Left colon (tissue), 2 donors: ENCODE measurements around the gene HBM. TPM values are rescaled to one million over a fixed set of nuclear protein-coding genes. Genes with fewer than 3 reads are reported as not detected.

ENCODE experiments used
- ATAC-seq: fragments of 200-7000 bp; cut with Tn5 transposase; one replicate; pipeline ENCODE4 v1.9.1; 2020; ENCODE audit warnings: mild to moderate bottlenecking, moderate library complexity
- DNase-seq, 2 donors: peaks; one replicate each; pipeline ENCODE4 v3.0.0-alpha.2; 2020
- intact Hi-C, 2 donors: fragments of 100-400 bp; cut with DNase I in 1 of 2; cut with micrococcal nuclease in 1 of 2; formaldehyde crosslinking; loops; one replicate each; pipeline versions ENCODE4 v1.11.2 to v1.14.0; 2022; cut with DNase I, micrococcal nuclease
- total RNA-seq, 2 donors: library from RNA; stranded (reverse); fragmentation: NEBNext Ultra II Directional; extraction: Animal tissue kit (Norgen Biotek cat#: 25700); gene quantifications; one replicate each; pipeline ENCODE4 v1.2.1, GENCODE V29; 2021
- donor health status: DM: no; HTN: no; CAD: no.
- donor health status: DM: yes; HTN: yes; CAD: no.

HBM gene
- total RNA-seq, 2 donors from 2014 or later = not detected

DNA sequence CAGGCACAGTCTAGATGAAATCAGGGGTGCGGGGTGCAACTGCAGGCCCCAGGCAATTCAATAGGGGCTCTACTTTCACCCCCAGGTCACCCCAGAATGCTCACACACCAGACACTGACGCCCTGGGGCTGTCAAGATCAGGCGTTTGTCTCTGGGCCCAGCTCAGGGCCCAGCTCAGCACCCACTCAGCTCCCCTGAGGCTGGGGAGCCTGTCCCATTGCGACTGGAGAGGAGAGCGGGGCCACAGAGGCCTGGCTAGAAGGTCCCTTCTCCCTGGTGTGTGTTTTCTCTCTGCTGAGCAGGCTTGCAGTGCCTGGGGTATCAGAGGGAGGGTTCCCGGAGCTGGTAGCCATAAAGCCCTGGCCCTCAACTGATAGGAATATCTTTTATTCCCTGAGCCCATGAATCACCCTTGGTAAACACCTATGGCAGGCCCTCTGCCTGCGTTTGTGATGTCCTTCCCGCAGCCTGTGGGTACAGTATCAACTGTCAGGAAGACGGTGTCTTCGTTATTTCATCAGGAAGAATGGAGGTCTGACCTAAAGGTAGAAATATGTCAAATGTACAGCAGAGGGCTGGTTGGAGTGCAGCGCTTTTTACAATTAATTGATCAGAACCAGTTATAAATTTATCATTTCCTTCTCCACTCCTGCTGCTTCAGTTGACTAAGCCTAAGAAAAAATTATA, 12.3 kb downstream of the HBM start:
- intact Hi-C loops = no loop called here
- DNase-seq (no peak), ATAC-seq (no peak)

DNA sequence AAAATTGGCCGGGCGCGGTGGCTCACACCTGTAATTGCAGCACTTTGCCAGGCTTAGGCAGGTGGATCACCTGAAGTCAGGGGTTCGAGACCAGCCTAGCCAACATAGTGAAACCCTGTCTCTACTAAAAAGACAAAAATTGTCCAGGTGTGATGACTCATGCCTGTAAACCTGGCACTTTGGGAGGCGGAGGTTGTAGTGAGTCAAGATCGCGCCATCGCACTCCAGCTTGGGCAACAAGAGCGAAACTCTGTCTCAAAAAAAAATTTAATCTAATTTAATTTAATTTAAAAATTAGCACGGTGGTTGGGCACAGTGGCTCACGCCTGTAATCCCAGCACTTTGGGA, 12.9 kb downstream of the HBM start:
- ATAC-seq (no peak), DNase-seq (no peak)
- intact Hi-C loops = no loop called here

DNA sequence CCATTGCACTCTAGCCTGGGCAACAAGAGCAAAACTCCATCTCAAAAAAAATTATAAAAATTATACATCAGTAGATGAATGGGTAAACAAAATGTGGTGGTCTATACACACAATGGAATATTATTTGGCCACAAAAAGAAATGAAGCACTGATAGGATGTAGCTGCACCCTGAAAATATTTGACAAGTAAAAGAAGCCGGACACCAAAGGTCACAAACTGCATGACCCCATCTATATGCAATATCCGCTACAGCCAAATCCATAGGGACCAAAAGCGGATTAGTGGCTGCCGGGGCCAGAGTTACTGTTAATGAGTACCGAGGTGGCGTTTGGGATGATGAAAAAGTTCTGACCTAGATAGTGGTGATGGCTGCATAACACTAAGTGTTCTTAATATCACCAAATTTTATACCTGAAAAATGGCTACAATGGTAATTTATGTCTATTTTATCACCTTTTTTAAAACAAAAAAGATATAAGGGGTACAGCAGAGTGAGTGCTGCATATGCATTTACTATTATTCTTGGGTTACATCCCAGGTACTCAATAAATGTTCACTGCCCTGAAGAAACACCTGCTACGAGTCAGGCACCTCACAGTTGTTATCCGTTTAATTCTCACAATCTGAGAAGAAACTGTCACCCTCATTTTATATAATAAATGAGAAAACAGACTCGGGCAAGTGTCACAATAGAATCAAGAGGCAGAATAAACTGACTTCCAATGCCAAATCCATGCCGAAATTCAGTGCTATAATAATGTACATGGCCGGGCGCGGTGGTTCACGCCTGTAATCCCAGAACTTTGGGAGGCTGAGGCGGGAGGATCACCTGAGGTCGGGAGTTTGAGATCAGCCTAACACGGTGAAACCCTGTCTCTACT, 13.7 kb downstream of the HBM start:
- ATAC-seq (no peak), DNase-seq (no peak)
- intact Hi-C loops = loop anchor here in 1 of 2 donors (5.0 kb wide), 1 partner anchor 72 kb away; no protein-coding TSS in a partner anchor

DNA sequence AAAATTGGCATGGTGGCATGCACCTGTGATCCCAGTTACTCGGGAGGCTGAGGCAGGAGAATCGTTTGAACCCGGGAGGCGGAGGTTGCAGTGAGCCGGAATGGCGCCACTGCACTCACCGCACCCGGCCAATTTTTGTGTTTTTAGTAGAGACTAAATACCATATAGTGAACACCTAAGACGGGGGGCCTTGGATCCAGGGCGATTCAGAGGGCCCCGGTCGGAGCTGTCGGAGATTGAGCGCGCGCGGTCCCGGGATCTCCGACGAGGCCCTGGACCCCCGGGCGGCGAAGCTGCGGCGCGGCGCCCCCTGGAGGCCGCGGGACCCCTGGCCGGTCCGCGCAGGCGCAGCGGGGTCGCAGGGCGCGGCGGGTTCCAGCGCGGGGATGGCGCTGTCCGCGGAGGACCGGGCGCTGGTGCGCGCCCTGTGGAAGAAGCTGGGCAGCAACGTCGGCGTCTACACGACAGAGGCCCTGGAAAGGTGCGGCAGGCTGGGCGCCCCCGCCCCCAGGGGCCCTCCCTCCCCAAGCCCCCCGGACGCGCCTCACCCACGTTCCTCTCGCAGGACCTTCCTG, 14.4 kb downstream of the HBM start, which contains the start of gene HBQ1:
HBQ1 (plus strand) TSS at position 359 of the 575 bp plus-strand sequence; CDS start at position 387, 28 bp downstream.
- peak; percentile 23 for ATAC-seq
- DNase-seq = no peak
- intact Hi-C loops = loop anchor here in 1 of 2 donors (5.0 kb wide), 1 partner anchor 73 kb away; no protein-coding TSS in a partner anchor

DNA sequence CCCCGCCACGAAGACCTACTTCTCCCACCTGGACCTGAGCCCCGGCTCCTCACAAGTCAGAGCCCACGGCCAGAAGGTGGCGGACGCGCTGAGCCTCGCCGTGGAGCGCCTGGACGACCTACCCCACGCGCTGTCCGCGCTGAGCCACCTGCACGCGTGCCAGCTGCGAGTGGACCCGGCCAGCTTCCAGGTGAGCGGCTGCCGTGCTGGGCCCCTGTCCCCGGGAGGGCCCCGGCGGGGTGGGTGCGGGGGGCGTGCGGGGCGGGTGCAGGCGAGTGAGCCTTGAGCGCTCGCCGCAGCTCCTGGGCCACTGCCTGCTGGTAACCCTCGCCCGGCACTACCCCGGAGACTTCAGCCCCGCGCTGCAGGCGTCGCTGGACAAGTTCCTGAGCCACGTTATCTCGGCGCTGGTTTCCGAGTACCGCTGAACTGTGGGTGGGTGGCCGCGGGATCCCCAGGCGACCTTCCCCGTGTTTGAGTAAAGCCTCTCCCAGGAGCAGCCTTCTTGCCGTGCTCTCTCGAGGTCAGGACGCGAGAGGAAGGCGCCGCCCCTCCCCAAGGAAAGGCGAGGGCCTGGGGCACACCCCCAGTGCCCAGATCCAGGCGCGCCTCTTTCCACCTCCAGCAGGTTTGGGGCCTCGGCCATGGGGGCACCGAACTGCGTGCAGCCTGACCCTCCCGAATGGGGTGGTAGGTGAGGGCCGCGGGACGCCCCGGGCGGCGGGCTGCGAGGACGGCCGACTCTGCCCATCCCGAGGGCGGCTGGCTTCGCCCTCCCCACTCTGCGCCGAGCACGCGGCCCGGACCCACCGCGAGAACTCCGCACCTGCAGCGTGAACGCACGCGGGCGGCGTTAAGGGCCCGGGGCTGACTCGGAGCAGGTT, 15.1 kb downstream of the HBM start:
- ATAC-seq = peak; percentile 80
- DNase-seq = peak in 1 of 2 donors; percentile 82
- intact Hi-C loops = loop anchor here in 1 of 2 donors (5.0 kb wide), 1 partner anchor 74 kb away; no protein-coding TSS in a partner anchor

DNA sequence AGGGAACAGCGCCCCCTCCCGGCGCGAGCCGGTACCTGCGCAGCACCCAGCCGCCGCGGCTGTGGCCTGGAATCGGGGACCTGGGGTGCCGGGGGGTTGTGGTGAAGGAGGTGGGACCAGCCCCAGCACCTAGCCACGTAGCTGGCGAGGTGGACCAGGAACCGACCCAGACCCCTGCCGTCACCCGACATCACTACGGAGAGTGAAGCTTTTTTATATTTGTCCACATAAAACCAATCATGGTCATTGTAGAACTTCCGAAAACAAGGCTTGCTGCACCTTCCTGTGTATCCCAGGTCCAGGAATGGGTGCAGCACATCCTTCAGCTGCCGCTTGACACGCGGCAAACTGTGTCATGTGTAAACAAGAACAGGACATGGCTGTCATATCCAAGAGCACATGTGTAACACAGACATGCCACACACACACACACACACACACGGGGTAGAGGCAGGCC, 15.8 kb downstream of the HBM start:
- ATAC-seq = peak; percentile 5
- intact Hi-C loops = loop anchor here in 1 of 2 donors (5.0 kb wide), 1 partner anchor 74 kb away; no protein-coding TSS in a partner anchor
- peak in 1 of 2 donors; percentile 48 for DNase-seq

DNA sequence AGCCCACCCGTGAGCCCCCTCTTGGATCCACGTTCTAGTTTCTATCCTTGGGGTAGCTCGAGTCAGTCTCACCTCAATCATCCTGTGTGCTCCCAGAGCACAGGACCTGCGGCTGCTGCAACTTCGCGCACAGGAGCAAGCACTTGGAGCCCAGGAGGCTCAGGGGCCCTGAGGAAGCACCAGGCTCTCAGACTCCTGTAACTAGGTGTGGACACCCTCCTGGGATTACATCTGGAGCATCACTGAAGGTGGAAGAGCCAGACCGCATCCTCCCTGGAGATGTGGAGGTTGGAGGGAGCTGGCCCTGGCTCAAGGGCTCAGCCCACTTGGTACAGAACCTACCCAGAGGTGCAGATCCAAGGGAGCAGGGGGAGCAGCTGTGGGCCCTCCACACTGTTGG, 17.2 kb downstream of the HBM start:
- DNase-seq (no peak), ATAC-seq (no peak)
- intact Hi-C loops = loop anchor here in 1 of 2 donors (5.0 kb wide), 1 partner anchor 76 kb away; no protein-coding TSS in a partner anchor

DNA sequence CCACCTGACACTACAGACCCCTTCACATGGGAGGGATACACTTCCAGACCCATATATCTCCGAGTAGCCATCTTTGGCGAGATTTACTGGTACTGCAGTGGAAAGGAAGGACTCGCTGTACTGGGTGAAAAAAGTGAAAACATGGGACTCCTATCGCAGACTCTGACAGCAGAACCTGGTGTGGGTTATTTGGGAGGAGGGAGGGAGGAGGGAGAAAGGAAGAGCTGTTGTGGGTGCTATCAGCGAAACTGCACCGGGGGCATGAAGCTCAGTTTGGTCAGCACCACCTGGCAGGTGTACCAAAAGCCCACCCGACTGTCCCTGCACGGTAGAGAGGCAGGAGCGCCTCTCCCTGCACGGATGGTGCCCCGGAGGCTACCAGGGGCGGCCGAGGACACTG, 19.4 kb downstream of the HBM start:
- intact Hi-C loops = no loop called here
- ATAC-seq (no peak), DNase-seq (no peak)

DNA sequence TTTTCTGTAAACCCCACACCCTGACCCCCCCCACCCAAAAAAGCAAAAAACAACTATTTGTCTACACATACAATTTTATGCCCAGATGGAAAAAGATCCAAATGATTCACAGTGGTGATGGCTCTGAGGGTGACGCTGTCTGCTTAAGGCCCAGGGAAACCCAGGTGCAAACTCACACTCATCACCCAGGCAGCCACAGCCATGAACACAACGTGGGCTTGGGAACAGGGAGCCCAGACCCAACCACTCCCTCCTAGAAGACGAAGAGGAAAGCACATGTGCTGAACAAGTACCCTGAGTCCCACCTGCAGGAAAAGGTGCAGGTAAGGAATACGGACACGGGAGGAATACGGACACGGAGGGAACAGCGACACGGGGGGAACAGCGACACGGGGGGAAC, 19.9 kb downstream of the HBM start:
- intact Hi-C loops = no loop called here

DNA sequence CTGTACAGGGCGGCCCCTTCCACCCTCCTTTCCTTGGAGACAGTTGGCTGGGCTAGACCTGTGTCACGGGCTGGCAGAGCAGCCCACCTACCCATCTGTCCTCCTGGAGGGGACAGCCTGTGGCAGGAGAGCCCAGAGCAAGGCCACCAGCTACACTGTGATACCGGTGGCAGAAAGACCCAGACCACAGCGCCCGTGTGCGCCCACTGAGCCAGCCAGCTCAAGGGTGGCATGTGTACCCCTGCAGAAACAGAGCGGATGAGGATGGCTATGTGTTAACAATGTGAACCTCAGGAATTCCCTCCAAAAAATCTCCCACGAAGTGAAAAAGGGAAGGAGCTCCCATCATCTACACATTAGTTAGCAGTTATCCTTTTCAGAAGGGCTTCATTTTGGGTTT, 21.6 kb downstream of the HBM start:
- ATAC-seq (no peak), DNase-seq (no peak)
- intact Hi-C loops = no loop called here

More for the DNA sequence above, 19.9 kb downstream of the HBM start:
- DNase-seq = no peak
- no peak for ATAC-seq

DNA sequence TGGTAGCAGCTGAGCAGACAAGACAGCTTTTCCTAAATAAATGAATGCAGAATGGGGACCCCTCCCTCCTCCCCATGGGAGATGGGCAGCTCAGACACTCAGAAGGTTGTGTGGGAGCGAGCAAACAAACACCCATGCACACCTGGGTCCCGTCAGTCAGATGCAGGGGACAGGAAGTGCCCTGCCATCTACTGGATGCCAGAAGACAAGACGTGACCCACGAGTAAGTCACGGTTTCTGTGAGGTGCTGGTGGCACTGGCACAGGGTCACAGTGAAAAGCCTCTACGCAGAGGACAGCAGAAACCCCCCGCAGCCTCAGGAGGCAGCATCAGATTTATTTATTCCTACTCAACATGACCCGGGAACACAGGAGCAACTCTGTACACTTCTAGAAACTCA, 22.9 kb downstream of the HBM start:
- DNase-seq (no peak), ATAC-seq (peak; percentile 43)
- intact Hi-C loops = no loop called here

DNA sequence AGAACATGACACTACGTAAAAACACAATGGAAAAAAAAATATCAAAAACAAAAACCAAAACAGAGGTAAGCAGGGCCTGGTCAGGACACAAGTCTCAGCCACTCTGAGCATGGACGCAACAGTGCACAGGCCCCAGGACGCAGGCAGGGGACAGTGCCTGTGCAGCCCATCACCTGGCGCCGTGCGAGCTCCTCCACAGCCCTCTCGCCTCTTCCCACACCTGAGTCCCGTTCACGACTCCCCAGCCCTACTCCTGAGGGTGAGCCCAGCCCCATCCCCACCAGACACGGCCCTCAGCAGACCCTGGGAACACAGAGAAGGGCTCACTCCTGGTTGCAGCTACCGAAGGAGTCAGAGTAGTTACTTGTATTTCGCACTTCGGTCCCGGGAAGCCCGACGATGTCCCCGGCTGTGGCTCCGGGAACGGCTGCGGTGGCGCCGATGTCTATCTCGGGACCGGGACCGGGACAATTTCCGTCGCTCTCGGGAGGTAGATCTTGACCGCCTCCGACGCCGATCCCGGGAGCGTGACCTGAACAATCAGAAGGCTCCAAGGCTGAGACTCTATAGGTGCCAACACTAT, 23.9 kb downstream of the HBM start:
- ATAC-seq = no peak
- intact Hi-C loops = no loop called here

DNA sequence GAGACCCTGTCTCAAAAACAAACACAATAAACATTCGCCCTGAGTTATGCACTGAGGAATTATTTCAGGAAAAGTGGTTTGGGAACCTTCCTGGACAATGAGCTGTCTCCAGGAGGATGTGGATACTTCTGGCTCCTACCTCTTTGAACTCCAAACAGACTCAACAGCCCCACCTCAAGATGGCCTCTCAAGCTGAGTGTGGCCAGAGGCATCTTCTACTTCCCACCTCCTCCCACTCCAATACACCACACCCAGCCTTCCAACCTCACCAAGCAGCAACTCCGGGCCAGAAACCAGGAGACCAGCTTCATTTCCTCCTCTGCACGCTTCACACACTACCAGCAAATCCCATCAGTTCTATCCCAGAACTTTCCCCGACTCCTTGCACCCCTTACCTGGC, 26.1 kb downstream of the HBM start:
- ATAC-seq (peak; percentile 21), DNase-seq (no peak)
- intact Hi-C loops = no loop called here

More for the DNA sequence above, 23.9 kb downstream of the HBM start:
- no peak for DNase-seq

DNA sequence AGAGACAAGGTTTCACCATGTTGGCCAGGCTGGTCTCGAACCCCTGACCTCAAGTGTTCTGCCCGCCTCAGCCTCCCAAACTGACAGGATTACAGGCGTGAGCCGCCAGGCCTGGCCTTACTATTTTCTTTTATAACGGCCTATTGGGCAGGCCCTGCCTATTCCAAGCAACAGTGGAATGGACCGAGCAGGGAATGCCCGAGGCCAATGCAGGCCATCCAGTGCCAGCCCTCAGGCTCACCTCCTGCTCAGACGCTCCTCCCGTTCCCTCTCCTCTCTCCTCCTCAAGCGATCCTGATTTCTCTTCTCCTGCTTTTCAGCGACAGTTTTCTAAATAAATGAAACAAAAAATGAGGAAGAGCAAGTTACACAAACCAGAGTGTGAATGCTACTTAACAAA, 26.9 kb downstream of the HBM start:
- DNase-seq = no peak
- ATAC-seq = no peak
- intact Hi-C loops = no loop called here

DNA sequence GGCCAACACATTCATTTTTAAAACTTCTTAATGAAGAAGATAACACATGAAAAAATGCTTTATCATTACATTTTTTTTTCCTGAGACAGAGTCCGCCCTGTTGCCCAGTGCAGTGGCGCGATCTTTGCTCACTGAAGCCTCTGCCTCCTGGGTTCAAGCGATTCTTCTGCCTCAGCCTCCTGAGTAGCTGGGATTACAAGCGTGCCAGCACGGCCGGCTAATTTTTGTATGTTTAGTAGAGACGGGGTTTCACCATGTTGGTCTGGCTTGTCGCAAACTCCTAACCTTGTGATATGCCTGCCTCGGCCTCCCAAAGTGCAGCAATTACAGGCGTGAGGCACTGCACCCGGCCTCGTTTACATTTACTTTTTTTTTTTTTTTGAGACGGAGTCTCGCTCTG, 27.7 kb downstream of the HBM start:
- DNase-seq (no peak), ATAC-seq (no peak)
- intact Hi-C loops = no loop called here

DNA sequence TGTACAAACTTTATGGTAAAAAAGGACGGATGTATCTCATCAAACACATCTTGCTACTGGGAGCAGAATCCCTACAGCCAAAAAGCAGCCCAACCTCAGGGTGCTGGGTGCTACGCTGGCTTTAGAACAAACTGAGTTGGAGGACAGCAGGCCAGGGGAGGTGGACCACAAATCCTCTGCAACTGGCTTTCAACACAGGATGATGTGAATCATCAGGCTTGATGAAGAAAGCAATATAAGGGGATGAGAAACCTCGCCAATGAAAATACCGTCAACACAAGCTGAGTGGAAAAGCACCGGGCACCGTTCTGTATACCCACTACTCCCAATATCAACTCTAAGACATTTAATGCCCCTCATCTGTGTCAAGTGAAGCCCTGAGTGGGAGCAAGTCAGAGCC, 28.7 kb downstream of the HBM start:
- ATAC-seq = no peak
- intact Hi-C loops = no loop called here
- no peak for DNase-seq

DNA sequence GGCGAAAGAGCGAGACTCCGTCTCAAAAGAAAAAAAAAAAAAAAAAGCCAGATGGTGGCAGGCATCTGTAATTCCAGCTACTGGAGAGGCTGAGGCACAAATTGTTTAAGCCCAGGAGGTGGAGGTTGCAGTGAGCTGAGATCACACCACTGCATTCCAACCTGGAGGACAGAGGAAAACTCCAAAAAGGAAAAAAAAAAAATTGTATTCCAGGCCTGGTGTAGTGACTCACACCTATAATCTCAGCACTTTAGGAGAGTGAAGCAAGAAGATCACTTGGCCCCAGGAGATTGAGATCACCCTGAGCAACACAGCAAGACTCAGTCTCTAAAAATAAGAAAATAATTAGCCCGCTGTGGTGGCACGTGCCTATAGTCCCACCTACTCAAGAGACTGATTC, 34.6 kb downstream of the HBM start:
- no peak for ATAC-seq
- DNase-seq = no peak
- intact Hi-C loops = no loop called here

DNA sequence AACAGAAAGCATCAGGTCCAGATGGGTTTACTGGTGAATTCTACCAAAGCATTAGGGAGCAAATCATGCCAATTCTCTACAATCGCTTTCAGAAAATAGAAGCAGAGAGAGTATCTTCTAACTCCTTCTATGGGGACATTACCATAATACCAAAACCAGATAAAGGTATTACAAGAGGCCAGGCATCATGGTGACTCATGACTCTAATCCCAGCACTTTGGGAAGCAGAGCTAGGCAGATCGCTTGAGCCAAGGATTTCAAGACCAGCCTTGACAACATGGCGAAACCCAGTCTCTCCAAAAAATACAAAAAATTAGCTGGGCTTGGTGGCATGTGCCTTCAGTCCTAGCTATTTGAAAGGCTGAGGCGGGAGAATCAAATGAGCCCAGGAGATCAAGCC, 37.5 kb downstream of the HBM start:
- DNase-seq (no peak), ATAC-seq (no peak)
- intact Hi-C loops = no loop called here
